SK-N-SH (cell line): Measurements from ENCODE around the gene PGGHG. TPM values are rescaled to one million over a fixed set of nuclear protein-coding genes. Genes with fewer than 3 reads are reported as not detected.

Experiments
- CTCF ChIA-PET: fragments of 300-600, 350-600 bp; formaldehyde crosslinking; extraction: SDS; loops from one replicate; lab custom pipeline; 2021; lab: Yijun Ruan, JAX
- POLR2A ChIA-PET: fragments of 350-600 bp; sonication (Branson Sonifier 250); formaldehyde crosslinking; extraction: SDS; loops from one replicate; lab custom pipeline; 2020; ENCODE audit warnings: antibody characterized with exemption, inconsistent platforms; lab: Yijun Ruan, JAX
- DNase-seq: peaks from one replicate; pipeline ENCODE4 v3.0.0; 2012
- H2AFZ ChIP-seq: fragments of 200-600 bp; sonication (generic); 2 replicates; pipeline ENCODE4 v1.8.1; 2016; ENCODE audit warnings: antibody characterized with exemption, mild to moderate bottlenecking, low read depth
- H3F3A ChIP-seq: fragments of 200-600 bp; sonication (generic); replicated peaks from 2 replicates; pipeline ENCODE3; 2016; ENCODE audit warnings: antibody characterized with exemption, mild to moderate bottlenecking; ENCODE audit not compliant: insufficient read depth
- H3K27ac ChIP-seq, 2 experiments: fragments of 200-500 bp in 1 of 2; fragments of 200-600 bp in 1 of 2; sonication (Bioruptor generic) in 1 of 2; sonication (generic), shearing (Covaris generic) in 1 of 2; 2 replicates each; pipeline versions ENCODE4 v1.5.1 to v1.6.1; 2014 to 2016; ENCODE audit warnings: low read depth in 2 of 2, inconsistent platforms in 1 of 2, low read length in 1 of 2, mild to moderate bottlenecking in 1 of 2, mixed read lengths in 1 of 2
- H3K27me3 ChIP-seq: fragments of 200-600 bp; sonication (generic), shearing (Covaris generic); 2 replicates; pipeline ENCODE4 v1.6.1; 2016; ENCODE audit warnings: mixed run types; ENCODE audit not compliant: insufficient read depth
- H3K36me3 ChIP-seq, 2 experiments: fragments of 200-500 bp in 1 of 2; fragments of 200-600 bp in 1 of 2; sonication (Bioruptor generic) in 1 of 2; sonication (generic) in 1 of 2; replicated peaks in 1 of 2; 2 replicates each; pipeline versions ENCODE3 to v1.5.1; 2014 to 2016; ENCODE audit warnings: low read length in 1 of 2, mild to moderate bottlenecking in 1 of 2; ENCODE audit not compliant: insufficient read depth in 2 of 2, control insufficient read depth in 1 of 2
- H3K4me1 ChIP-seq, 2 experiments: fragments of 200-500 bp in 1 of 2; fragments of 200-600 bp in 1 of 2; sonication (Bioruptor generic) in 1 of 2; sonication (generic), shearing (Covaris generic) in 1 of 2; 2 replicates each; pipeline versions ENCODE4 v1.5.1 to v1.6.1; 2014 to 2016; ENCODE audit warnings: low read depth in 1 of 2, low read length in 1 of 2, mixed run types in 1 of 2; ENCODE audit not compliant: insufficient read depth in 2 of 2, control insufficient read depth in 1 of 2
- H3K4me2 ChIP-seq: fragments of 200-600 bp; sonication (generic), shearing (Covaris generic); 2 replicates; pipeline ENCODE4 v1.6.1; 2017; ENCODE audit warnings: mixed run types
- H3K4me3 ChIP-seq, 2 experiments: fragments of 200-500 bp in 1 of 2; fragments of 200-600 bp in 1 of 2; sonication (Bioruptor generic) in 1 of 2; sonication (generic), shearing (Covaris generic) in 1 of 2; 2 replicates each; pipeline versions ENCODE4 v1.5.1 to v1.8.1; 2014 to 2016; ENCODE audit warnings: low read depth in 2 of 2, inconsistent platforms in 1 of 2, low read length in 1 of 2, mild to moderate bottlenecking in 1 of 2, mixed read lengths in 1 of 2, moderate library complexity in 1 of 2
- H3K79me2 ChIP-seq: fragments of 200-600 bp; sonication (generic); 2 replicates; pipeline ENCODE4 v1.8.1; 2017; ENCODE audit warnings: mild to moderate bottlenecking; ENCODE audit not compliant: insufficient read depth
- H3K9ac ChIP-seq: fragments of 200-600 bp; sonication (generic); 2 replicates; pipeline ENCODE4 v1.6.1; 2017; ENCODE audit warnings: mixed run types
- H3K9me2 ChIP-seq: fragments of 200-600 bp; sonication (generic); 2 replicates; pipeline ENCODE4 v1.6.1; 2017; ENCODE audit warnings: mixed run types
- H3K9me3 ChIP-seq: fragments of 200-600 bp; sonication (generic); 2 replicates; pipeline ENCODE4 v1.6.1; 2017; ENCODE audit warnings: mixed run types, mild to moderate bottlenecking, moderate library complexity
- H4K20me1 ChIP-seq: fragments of 200-600 bp; sonication (generic); 2 replicates; pipeline ENCODE4 v1.6.1; 2017; ENCODE audit warnings: mild to moderate bottlenecking, mixed run types; ENCODE audit not compliant: insufficient read depth
- EP300 ChIP-seq, 2 experiments: IDR thresholded peaks; 2 replicates each; pipeline versions ENCODE4 v1.4.0 to v1.6.1; 2012; ENCODE audit warnings: borderline replicate concordance in 1 of 2, low read depth in 1 of 2, low read length in 1 of 2
- EZH2phosphoT487 ChIP-seq: fragments of 200-600 bp; sonication (generic); IDR thresholded peaks from 2 replicates; pipeline ENCODE4 v1.6.1; 2017; ENCODE audit warnings: low read depth, mixed run types, mild to moderate bottlenecking, antibody characterized with exemption, moderate library complexity, borderline replicate concordance
- FOXM1 ChIP-seq: IDR thresholded peaks from 2 replicates; pipeline ENCODE4 v1.4.0; 2012; ENCODE audit warnings: low read depth, mild to moderate bottlenecking
- GABPA ChIP-seq: IDR thresholded peaks from 2 replicates; pipeline ENCODE4 v1.4.0; 2012; ENCODE audit warnings: low read depth, mild to moderate bottlenecking
- GATA2 ChIP-seq: sonication (generic); formaldehyde crosslinking; IDR thresholded peaks from 2 replicates; pipeline ENCODE4 v1.5.0; 2020; ENCODE audit warnings: mild to moderate bottlenecking, missing genetic modification reagents
- IRF3 ChIP-seq: fragments of 150-350 bp; IDR thresholded peaks from 2 replicates; pipeline ENCODE4 v1.6.1; 2016; ENCODE audit warnings: mild to moderate bottlenecking, low read depth, low read length
- MAX ChIP-seq: IDR thresholded peaks from 2 replicates; pipeline ENCODE4 v1.4.0; 2012; ENCODE audit warnings: low read depth
- MEF2A ChIP-seq: IDR thresholded peaks from 2 replicates; pipeline ENCODE4 v1.4.0; 2012; ENCODE audit warnings: low read depth, borderline replicate concordance
- NFIC ChIP-seq: IDR thresholded peaks from 2 replicates; pipeline ENCODE4 v1.4.0; 2012; ENCODE audit warnings: borderline replicate concordance
- POLR2AphosphoS5 ChIP-seq: IDR thresholded peaks from 2 replicates; pipeline ENCODE4 v1.6.1; 2012; ENCODE audit warnings: low read depth, low read length
- RAD21 ChIP-seq: IDR thresholded peaks from 2 replicates; pipeline ENCODE4 v1.6.1; 2012; ENCODE audit warnings: mild to moderate bottlenecking, low read length
- RFX5 ChIP-seq: IDR thresholded peaks from 2 replicates; pipeline ENCODE4 v1.6.1; 2012; ENCODE audit warnings: mild to moderate bottlenecking, improper control_type of control experiment, low read length
- SIN3A ChIP-seq: IDR thresholded peaks from 2 replicates; pipeline ENCODE4 v1.6.1; 2012; ENCODE audit warnings: low read depth, mild to moderate bottlenecking, low read length, moderate library complexity, borderline replicate concordance
- SMC3 ChIP-seq: IDR thresholded peaks from 2 replicates; pipeline ENCODE4 v1.6.1; 2012; ENCODE audit warnings: low read depth, low read length, improper control_type of control experiment
- TEAD4 ChIP-seq: IDR thresholded peaks from 2 replicates; pipeline ENCODE4 v1.4.0; 2012; ENCODE audit warnings: mild to moderate bottlenecking, borderline replicate concordance; ENCODE audit not compliant: insufficient read depth
- USF2 ChIP-seq: fragments of 150-350 bp; IDR thresholded peaks from 2 replicates; pipeline ENCODE4 v1.6.1; 2017; ENCODE audit warnings: antibody characterized with exemption, low read length, low read depth, borderline replicate concordance
- ZBTB33 ChIP-seq: IDR thresholded peaks from 2 replicates; pipeline ENCODE4 v1.4.0; 2012; ENCODE audit warnings: low read depth, borderline replicate concordance
- WGBS: methylation state at CpG from one replicate; pipeline ENCODE4 v1.1.6; 2017; ENCODE audit warnings: low lambda C conversion rate; 5-methylcytosine and 5-hydroxymethylcytosine counted together
- polyA plus RNA-seq, 3 experiments: library from polyadenylated mRNA; depleted of rRNA; stranded (reverse); fragments of >200 nt; gene quantifications; 2 replicates each; pipeline ENCODE4 v1.2.3, GENCODE V29; 2012

The PGGHG gene
- polyA plus RNA-seq, 1 of the 3 experiments (the other 2 are of a cell fraction) = 19.9 TPM

- no peaks in the 10 kb centered on the region for H3F3A ChIP-seq
- no peak for DNase-seq
Observed at GRCh38 chr11:334264-334994, 45.5 kb downstream of the PGGHG start.

More at GRCh38 chr11:334264-334994, 45.5 kb downstream of the PGGHG start:
- WGBS = 88% methylated on average over 25 of the region's 25 CpGs
- Histone ChIP-seq H3K9ac (no peak overlapping the region), H3K27ac (no peak overlapping the region), H3K4me2 (no peak overlapping the region), H3K4me1 (no peaks in the 10 kb centered on the region; a peak in 1 of 4 replicates), H3K9me3 (no peaks in the 10 kb centered on the region), H4K20me1 (no peaks in the 10 kb centered on the region), H3K4me3 (no peak overlapping the region), H3K9me2 (no peaks in the 10 kb centered on the region), H3K27me3 (no peaks in the 10 kb centered on the region), H3K79me2 (no peaks in the 10 kb centered on the region), H3K36me3 (no peaks in the 10 kb centered on the region), H2AFZ (no peak overlapping the region)
- ChIA-PET POLR2A (no interaction called here), CTCF (interaction anchor here (1.3 kb wide), 1 partner anchor 28 kb away, joined by 4 read pairs; no protein-coding TSS in a partner anchor)
- TF ChIP-seq IRF3 = no peak
- no peak for TF ChIP-seq SIN3A
- TF ChIP-seq RAD21 = no peak
- no peak for TF ChIP-seq GATA2 (CRISPR knock-in tag)
- no peak for TF ChIP-seq EZH2phosphoT487
- TF ChIP-seq POLR2AphosphoS5 = no peak
- TF ChIP-seq ZBTB33 = no peak
- no peak for TF ChIP-seq MEF2A
- TF ChIP-seq TEAD4 = no peak
- TF ChIP-seq GABPA = no peak
- no peak for TF ChIP-seq SMC3
- no peak for TF ChIP-seq MAX
- no peak for TF ChIP-seq RFX5
- no peak for TF ChIP-seq EP300 (IDR thresholded peaks at IDR 0.05; ENCODE audit: borderline replicate concordance in 1 of 2, low read depth in 1 of 2, low read length in 1 of 2)
- no peak for TF ChIP-seq USF2
- TF ChIP-seq NFIC = no peak
- TF ChIP-seq FOXM1 = no peak
